Stimulated activated naive B cell treated with anti-CD40 and anti-IgM and Interleukin-4, amounts not matched to agents 10 μg/mL and 1 μg/mL and 100 μg/mL, for 72 hours (primary cell): ENCODE measurements around the gene ZMIZ2.

ENCODE experiments used
- ATAC-seq, 2 donors: fragments of 150-1000 bp; cut with Tn5 transposase; replicated peaks; 2 replicates each; pipeline ENCODE4 v1.10.0; 2021; ENCODE audit warnings: moderate library complexity in 1 of 2
- DNase-seq: peaks from one replicate; pipeline ENCODE4 v3.0.0; 2021
- H3K27ac Mint-ChIP-seq: one replicate; pipeline ENCODE4 v1.8.0; 2022; ENCODE audit warnings: mild to moderate bottlenecking, mixed read lengths
- H3K27me3 Mint-ChIP-seq, 2 donors: one replicate each; pipeline ENCODE4 v1.8.0; 2022; ENCODE audit warnings: mixed read lengths in 2 of 2
- H3K36me3 Mint-ChIP-seq, 2 donors: one replicate each; pipeline ENCODE4 v1.8.0; 2022; ENCODE audit warnings: mixed read lengths in 2 of 2, mild to moderate bottlenecking in 1 of 2
- H3K4me1 Mint-ChIP-seq, 2 donors: one replicate each; pipeline ENCODE4 v1.8.0; 2022; ENCODE audit warnings: mixed read lengths in 2 of 2, mild to moderate bottlenecking in 1 of 2
- H3K4me3 Mint-ChIP-seq, 2 donors: one replicate each; pipeline ENCODE4 v1.8.0; 2022; ENCODE audit warnings: mild to moderate bottlenecking in 2 of 2, mixed read lengths in 2 of 2, moderate library complexity in 1 of 2
- H3K9me3 Mint-ChIP-seq, 2 donors: one replicate each; pipeline ENCODE4 v1.8.0; 2022; ENCODE audit warnings: mixed read lengths in 2 of 2, mild to moderate bottlenecking in 1 of 2

Gene ZMIZ2

GRCh38 chr7:44756904-44757303, 8.3 kb downstream of the ZMIZ2 start:
- H3K27ac Mint-ChIP-seq: peak overlapping the region; percentile 47
- H3K9me3 Mint-ChIP-seq: peaks cover 0 to 2% of the 10 kb centered on the region in 2 donors
- no peaks in the 10 kb centered on the region for H3K27me3 Mint-ChIP-seq
- ATAC-seq (no peak), DNase-seq (no peak)
- peaks cover 20 to 27% of the 10 kb centered on the region in 2 donors for H3K36me3 Mint-ChIP-seq
- no peak overlapping the region for H3K4me3 Mint-ChIP-seq
- peaks cover 20 to 46% of the 10 kb centered on the region in 2 donors for H3K4me1 Mint-ChIP-seq

GRCh38 chr7:44757311-44757710, 8.7 kb downstream of the ZMIZ2 start:
- Mint-ChIP-seq H3K9me3 (peaks cover 0 to 1% of the 10 kb centered on the region in 2 donors), H3K36me3 (peaks cover 23 to 27% of the 10 kb centered on the region in 2 donors), H3K27ac (peak overlapping the region; percentile 62), H3K4me1 (peaks cover 19 to 44% of the 10 kb centered on the region in 2 donors), H3K27me3 (no peaks in the 10 kb centered on the region), H3K4me3 (no peak overlapping the region)
- ATAC-seq (no peak), DNase-seq (no peak)

GRCh38 chr7:44757739-44758138, 9.1 kb downstream of the ZMIZ2 start:
- Mint-ChIP-seq H3K36me3 (peaks cover 21 to 27% of the 10 kb centered on the region in 2 donors), H3K27me3 (no peaks in the 10 kb centered on the region)

GRCh38 chr7:44759246-44759645, 10.6 kb downstream of the ZMIZ2 start:
- Mint-ChIP-seq H3K9me3 (no peaks in the 10 kb centered on the region), H3K27me3 (no peaks in the 10 kb centered on the region), H3K27ac (no peak overlapping the region), H3K4me1 (peaks cover 8 to 28% of the 10 kb centered on the region in 2 donors), H3K36me3 (peaks cover 32 to 35% of the 10 kb centered on the region in 2 donors), H3K4me3 (no peak overlapping the region)
- ATAC-seq: no peak
- no peak for DNase-seq

More at GRCh38 chr7:44757739-44758138, 9.1 kb downstream of the ZMIZ2 start:
- H3K4me1 Mint-ChIP-seq: peaks cover 15 to 39% of the 10 kb centered on the region in 2 donors
- ATAC-seq (no peak), DNase-seq (no peak)
- no peak overlapping the region for H3K4me3 Mint-ChIP-seq
- no peaks in the 10 kb centered on the region for H3K9me3 Mint-ChIP-seq
- peak overlapping the region; percentile 51 for H3K27ac Mint-ChIP-seq

GRCh38 chr7:44760034-44760580, 11.5 kb downstream of the ZMIZ2 start:
- no peak for DNase-seq
- peak overlapping the region; percentile 14 for H3K27ac Mint-ChIP-seq
- H3K9me3 Mint-ChIP-seq: no peaks in the 10 kb centered on the region
- no peak overlapping the region for H3K4me3 Mint-ChIP-seq
- no peaks in the 10 kb centered on the region for H3K27me3 Mint-ChIP-seq
- peaks cover 34 to 40% of the 10 kb centered on the region in 2 donors for H3K36me3 Mint-ChIP-seq
- no peak for ATAC-seq
- H3K4me1 Mint-ChIP-seq: peaks cover 4 to 19% of the 10 kb centered on the region in 2 donors

GRCh38 chr7:44761207-44762161, 12.8 kb downstream of the ZMIZ2 start:
- H3K27ac Mint-ChIP-seq: no peak overlapping the region
- no peak for DNase-seq
- no peak overlapping the region for H3K4me3 Mint-ChIP-seq
- no peaks in the 10 kb centered on the region for H3K9me3 Mint-ChIP-seq
- no peaks in the 10 kb centered on the region for H3K27me3 Mint-ChIP-seq
- no peak for ATAC-seq
- H3K4me1 Mint-ChIP-seq: peaks cover 6 to 12% of the 10 kb centered on the region in 2 donors
- H3K36me3 Mint-ChIP-seq: peaks cover 44 to 49% of the 10 kb centered on the region in 2 donors

GRCh38 chr7:44762300-44762699, 13.7 kb downstream of the ZMIZ2 start:
- ATAC-seq (no peak), DNase-seq (no peak)
- Mint-ChIP-seq H3K27ac (no peak overlapping the region), H3K4me3 (no peak overlapping the region), H3K36me3 (peaks cover 45 to 53% of the 10 kb centered on the region in 2 donors), H3K27me3 (no peaks in the 10 kb centered on the region), H3K9me3 (no peaks in the 10 kb centered on the region), H3K4me1 (peaks cover 12 to 18% of the 10 kb centered on the region in 2 donors)

GRCh38 chr7:44762726-44763522, 14.3 kb downstream of the ZMIZ2 start:
- no peak overlapping the region for H3K4me3 Mint-ChIP-seq
- H3K4me1 Mint-ChIP-seq: peaks cover 18 to 21% of the 10 kb centered on the region in 2 donors
- peak overlapping the region; percentile 84 for H3K27ac Mint-ChIP-seq
- no peak for DNase-seq
- no peaks in the 10 kb centered on the region for H3K9me3 Mint-ChIP-seq
- H3K36me3 Mint-ChIP-seq: peaks cover 50 to 59% of the 10 kb centered on the region in 2 donors
- no peaks in the 10 kb centered on the region for H3K27me3 Mint-ChIP-seq
- no peak for ATAC-seq

- ATAC-seq (no peak), DNase-seq (no peak)
- H3K9me3 Mint-ChIP-seq: no peaks in the 10 kb centered on the region
- H3K4me3 Mint-ChIP-seq: no peak overlapping the region
- peaks cover 30 to 32% of the 10 kb centered on the region in 2 donors for H3K4me1 Mint-ChIP-seq
- H3K36me3 Mint-ChIP-seq: peaks cover 62 to 70% of the 10 kb centered on the region in 2 donors
- no peak overlapping the region for H3K27ac Mint-ChIP-seq
- no peaks in the 10 kb centered on the region for H3K27me3 Mint-ChIP-seq
Measured at GRCh38 chr7:44764081-44764480, 15.4 kb downstream of the ZMIZ2 start.

- no peak for ATAC-seq
- Mint-ChIP-seq H3K36me3 (peaks cover 62 to 71% of the 10 kb centered on the region in 2 donors), H3K4me3 (no peak overlapping the region), H3K9me3 (peaks cover 0 to under 1% of the 10 kb centered on the region in 2 donors), H3K4me1 (peaks cover 38 to 41% of the 10 kb centered on the region in 2 donors), H3K27me3 (no peaks in the 10 kb centered on the region), H3K27ac (no peak overlapping the region)
- no peak for DNase-seq
Measured at GRCh38 chr7:44764665-44765578, 16.3 kb downstream of the ZMIZ2 start.

GRCh38 chr7:44765579-44766415, 17.1 kb downstream of the ZMIZ2 start:
- peaks cover 0 to 3% of the 10 kb centered on the region in 2 donors for H3K9me3 Mint-ChIP-seq
- peak overlapping the region; percentile 91 for H3K27ac Mint-ChIP-seq
- no peak overlapping the region for H3K4me3 Mint-ChIP-seq
- H3K36me3 Mint-ChIP-seq: peaks cover 60 to 69% of the 10 kb centered on the region in 2 donors
- ATAC-seq (no peak), DNase-seq (no peak)
- peaks cover 46 to 47% of the 10 kb centered on the region in 2 donors for H3K4me1 Mint-ChIP-seq
- H3K27me3 Mint-ChIP-seq: no peaks in the 10 kb centered on the region

- peaks cover 0 to 3% of the 10 kb centered on the region in 2 donors for H3K9me3 Mint-ChIP-seq
- no peak for ATAC-seq
- H3K27me3 Mint-ChIP-seq: no peaks in the 10 kb centered on the region
- no peak overlapping the region for H3K4me3 Mint-ChIP-seq
- peak overlapping the region; percentile 91 for H3K27ac Mint-ChIP-seq
- DNase-seq: no peak
- H3K4me1 Mint-ChIP-seq: peaks cover 50 to 53% of the 10 kb centered on the region in 2 donors
- H3K36me3 Mint-ChIP-seq: peaks cover 62 to 72% of the 10 kb centered on the region in 2 donors
Measured at GRCh38 chr7:44766416-44766801, 17.8 kb downstream of the ZMIZ2 start.
